Keratinocyte (primary cell): ENCODE data around the gene ASTN1. TPM values are rescaled to one million over a fixed set of nuclear protein-coding genes. Genes with fewer than 3 reads are reported as not detected.

Experiments
- DNase-seq: peaks from one replicate; pipeline ENCODE4 v3.0.0-alpha.2; 2011; ENCODE audit warnings: low read depth, missing footprints, low spot score
- FAIRE-seq: peaks from 2 replicates; lab custom pipeline; 2011; peaks lifted over from hg19 to GRCh38; lab: Jason Lieb, UNC
- H2AFZ ChIP-seq: 2 replicates; pipeline ENCODE4 v1.6.0; 2012; ENCODE audit warnings: low read length, control low read depth, inconsistent platforms; ENCODE audit not compliant: control insufficient read depth
- H3K27ac ChIP-seq: 2 replicates; pipeline ENCODE4 v1.5.1; 2011; ENCODE audit warnings: low read length; ENCODE audit not compliant: control insufficient read depth, insufficient read depth
- H3K27me3 ChIP-seq: 3 replicates; pipeline ENCODE4 v1.6.0; 2011; ENCODE audit warnings: low read length; ENCODE audit not compliant: control insufficient read depth, insufficient read depth; ENCODE audit errors: extremely low read depth
- H3K36me3 ChIP-seq, 2 experiments: 2 replicates in 1 of 2; 3 replicates in 1 of 2; pipeline ENCODE4 v1.5.1; 2011; ENCODE audit warnings: low read length in 2 of 2, mild to moderate bottlenecking in 1 of 2; ENCODE audit not compliant: control insufficient read depth in 2 of 2, insufficient read depth in 2 of 2; ENCODE audit errors: extremely low read depth in 1 of 2
- H3K4me1 ChIP-seq: 3 replicates; pipeline ENCODE4 v1.5.1; 2011; ENCODE audit warnings: low read length; ENCODE audit not compliant: control insufficient read depth, insufficient read depth; ENCODE audit errors: extremely low read depth
- H3K4me2 ChIP-seq: 3 replicates; pipeline ENCODE4 v1.6.0; 2011; ENCODE audit warnings: low read depth, low read length; ENCODE audit not compliant: control insufficient read depth, insufficient read depth; ENCODE audit errors: extremely low read depth
- H3K4me3 ChIP-seq, 3 experiments: fragments of 200-600 bp in 1 of 3; sonication (generic) in 1 of 3; 2 replicates in 2 of 3; 3 replicates in 1 of 3; pipeline ENCODE4 v1.5.1; 2011 to 2016; ENCODE audit warnings: low read length in 3 of 3, mild to moderate bottlenecking in 3 of 3, control low read depth in 2 of 3, inconsistent platforms in 1 of 3, low read depth in 1 of 3, mixed read lengths in 1 of 3, mixed run types in 1 of 3, moderate library complexity in 1 of 3; ENCODE audit not compliant: control insufficient read depth in 2 of 3, insufficient read depth in 2 of 3; ENCODE audit errors: extremely low read depth in 1 of 3
- H3K79me2 ChIP-seq: 2 replicates; pipeline ENCODE4 v1.6.0; 2012; ENCODE audit warnings: low read length; ENCODE audit not compliant: control insufficient read depth, insufficient read depth
- H3K9ac ChIP-seq: 3 replicates; pipeline ENCODE4 v1.6.0; 2011; ENCODE audit warnings: low read length; ENCODE audit not compliant: control insufficient read depth, insufficient read depth; ENCODE audit errors: extremely low read depth
- H3K9me1 ChIP-seq: 3 replicates; pipeline ENCODE4 v1.6.0; 2011; ENCODE audit warnings: low read length; ENCODE audit not compliant: control insufficient read depth, insufficient read depth; ENCODE audit errors: extremely low read depth
- H3K9me3 ChIP-seq: 2 replicates; pipeline ENCODE4 v1.5.1; 2012; ENCODE audit warnings: low read depth, low read length; ENCODE audit not compliant: control insufficient read depth
- H4K20me1 ChIP-seq: 3 replicates; pipeline ENCODE4 v1.6.0; 2011; ENCODE audit warnings: low read length; ENCODE audit not compliant: control insufficient read depth, insufficient read depth; ENCODE audit errors: extremely low read depth
- CTCF ChIP-seq, 3 experiments: IDR thresholded peaks in 1 of 3; conservative IDR thresholded peaks in 1 of 3; optimal IDR thresholded peaks in 1 of 3; 2 replicates in 2 of 3; 3 replicates in 1 of 3; pipeline versions ENCODE3 to v1.5.1; 2011; ENCODE audit warnings: low read length in 3 of 3, mild to moderate bottlenecking in 3 of 3, moderate library complexity in 2 of 3, control low read depth in 1 of 3, inconsistent platforms in 1 of 3; ENCODE audit not compliant: insufficient read depth in 2 of 3; ENCODE audit errors: extremely low read depth in 1 of 3
- EZH2 ChIP-seq: IDR thresholded peaks from one replicate; pipeline ENCODE4 v1.6.1; 2012; ENCODE audit warnings: inconsistent platforms, mild to moderate bottlenecking, low read length, moderate library complexity
- dilution Hi-C: fragments of 300-500 bp; cut with MboI; formaldehyde crosslinking; loops from one replicate; pipeline ENCODE4 v1.7.0; 2020; ENCODE audit warnings: low sequenced_read_pairs; ENCODE audit not compliant: extremely low pct_ligation_motif_present
- polyA plus RNA-seq, 5 experiments: library from polyadenylated mRNA; depleted of rRNA in 3 of 5; stranded (reverse) in 3 of 5; stranded (forward) in 1 of 5; unstranded in 1 of 5; fragments of >200 nt; gene quantifications; 1 replicate in 1 of 5; 2 replicates in 3 of 5; 3 replicates in 1 of 5; pipeline versions ENCODE4 v1.2.1 to v1.2.3, GENCODE V29; 2011 to 2012; ENCODE audit warnings: missing spikeins in 2 of 5, low read depth in 1 of 5, low replicate concordance in 1 of 5

Gene ASTN1
- polyA plus RNA-seq, 1 donor (not counting 4 experiments of a cell fraction or from before 2014, with no cell fraction given) = 0.08 TPM

- Histone ChIP-seq H3K27me3 (no peaks in the 10 kb centered on the region), H2AFZ (no peak overlapping the region), H3K36me3 (no peaks in the 10 kb centered on the region), H3K9ac (no peak overlapping the region), H3K9me3 (no peaks in the 10 kb centered on the region), H4K20me1 (no peaks in the 10 kb centered on the region), H3K27ac (no peak overlapping the region), H3K4me1 (peaks cover 5% of the 10 kb centered on the region), H3K9me1 (no peaks in the 10 kb centered on the region), H3K4me3 (no peak overlapping the region), H3K79me2 (no peaks in the 10 kb centered on the region), H3K4me2 (no peak overlapping the region)
- DNase-seq = no peak
- dilution Hi-C loops = no loop called here
- no peak for FAIRE-seq
- TF ChIP-seq CTCF (optimal IDR thresholded peaks at IDR 0.05 in 1 of 3, IDR thresholded peaks at IDR 0.05 in 1 of 3, conservative IDR thresholded peaks at IDR 0.05 in 1 of 3; ENCODE audit: extremely low read depth in 1 of 3, insufficient read depth in 2 of 3, low read length in 3 of 3) (no peak), EZH2 (no peak)
Measured at GRCh38 chr1:177043597-177043996, 120.9 kb downstream of the ASTN1 start.

- no peaks in the 10 kb centered on the region for H3K9me3 ChIP-seq
- H3K27ac ChIP-seq = no peak overlapping the region
- H3K4me3 ChIP-seq = no peak overlapping the region
- TF ChIP-seq CTCF (optimal IDR thresholded peaks at IDR 0.05 in 1 of 3, IDR thresholded peaks at IDR 0.05 in 1 of 3, conservative IDR thresholded peaks at IDR 0.05 in 1 of 3; ENCODE audit: extremely low read depth in 1 of 3, insufficient read depth in 2 of 3, low read length in 3 of 3) (no peak), EZH2 (no peak)
- H3K9me1 ChIP-seq = no peaks in the 10 kb centered on the region
- H3K9ac ChIP-seq = no peak overlapping the region
- no peaks in the 10 kb centered on the region for H4K20me1 ChIP-seq
- H3K27me3 ChIP-seq = no peaks in the 10 kb centered on the region
- DNase-seq = no peak
- no peaks in the 10 kb centered on the region for H3K79me2 ChIP-seq
- H2AFZ ChIP-seq = no peak overlapping the region
- FAIRE-seq = no peak
- H3K36me3 ChIP-seq = no peaks in the 10 kb centered on the region
- H3K4me2 ChIP-seq = no peak overlapping the region
- dilution Hi-C loops = no loop called here
- H3K4me1 ChIP-seq = no peaks in the 10 kb centered on the region
Measured at GRCh38 chr1:177035586-177035985, 128.9 kb downstream of the ASTN1 start.
